GM18511 (cell line): Measurements from ENCODE around the gene IDI1.
A peak's percentile ranks its signal among the peaks of the same experiment; 100 is the strongest.
"Not testable (repeated sequence)": the region's sequence is repeated elsewhere in the genome, so short reads cannot be mapped to it uniquely, and the experiment has no call there.

Source experiments
- ATAC-seq: cut with Tn5 transposase; IDR thresholded peaks from one replicate; pipeline ENCODE4 v1.9.1; 2021; ENCODE audit warnings: mild to moderate bottlenecking, moderate library complexity; ENCODE audit not compliant: unreplicated experiment

The IDI1 gene

DNA sequence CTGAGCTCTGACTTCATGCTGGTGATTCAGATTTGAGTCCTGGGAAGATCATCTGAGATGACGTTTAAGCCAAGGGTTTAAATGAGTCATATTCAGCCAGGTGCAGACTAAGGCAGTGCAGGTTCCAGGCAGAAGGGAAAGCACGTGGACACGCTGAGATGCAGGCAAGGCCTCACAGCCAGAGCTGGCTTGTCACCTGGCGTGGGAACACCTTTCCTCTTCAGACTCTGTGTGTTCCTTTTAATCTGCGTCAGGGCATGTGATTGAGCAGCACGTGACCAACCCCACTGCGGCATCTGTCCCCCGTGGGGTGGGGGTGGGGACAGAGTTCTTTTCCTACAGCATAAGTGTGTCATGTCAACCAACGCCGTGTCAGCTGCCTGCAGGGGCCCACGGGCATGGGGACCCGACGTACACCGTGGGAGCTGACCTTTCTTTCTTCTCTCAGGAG, 12.6 kb downstream of the IDI1 start:
- peak; percentile 95 for ATAC-seq

DNA sequence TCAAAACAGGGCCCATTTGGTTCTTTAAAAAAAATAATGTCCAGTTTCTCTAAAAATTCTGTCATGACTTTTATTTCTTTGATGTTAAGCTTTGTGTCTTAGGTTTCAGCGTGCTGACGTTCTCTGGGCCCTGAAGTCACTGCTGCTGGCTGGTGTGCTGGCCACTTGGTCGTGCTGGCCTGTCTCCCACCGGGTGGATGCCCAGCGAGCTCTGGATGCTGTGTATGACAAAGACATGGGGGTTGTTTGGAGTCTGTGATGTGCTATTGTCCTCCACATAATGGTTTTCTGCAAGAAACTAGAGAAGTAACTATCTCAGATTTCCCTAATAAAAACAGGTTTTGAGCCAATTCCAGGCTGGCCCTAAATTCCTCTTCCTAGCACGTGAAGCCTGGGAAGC, 13.7 kb downstream of the IDI1 start:
- no peak for ATAC-seq

- no peak for ATAC-seq
These were observed 14.2 kb downstream of the IDI1 start for GRCh38 chr10:1034758-1035157.

DNA sequence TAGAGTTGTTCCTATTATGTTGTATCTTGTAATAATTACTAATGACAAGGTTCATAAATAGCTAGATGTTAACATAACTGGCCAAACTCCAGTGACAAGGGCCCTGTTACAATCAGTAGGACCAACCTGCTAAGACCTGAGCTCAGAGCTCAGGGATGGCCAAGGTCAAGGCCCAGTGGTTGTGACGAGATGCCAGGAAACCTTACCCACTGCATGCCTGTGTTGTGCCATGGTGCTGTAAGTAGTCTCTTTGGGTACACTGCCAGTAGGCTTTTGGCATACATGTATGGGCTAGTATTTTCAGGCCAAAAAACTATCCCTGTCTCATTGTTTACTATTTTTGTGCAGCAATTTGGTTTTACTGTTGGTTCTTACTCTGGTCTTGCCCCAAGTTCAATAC, 15.3 kb downstream of the IDI1 start:
- no peak for ATAC-seq

GRCh38 chr10:1029838-1030237, 19.1 kb downstream of the IDI1 start:
- ATAC-seq = no peak

- ATAC-seq = no peak
These were observed 22.3 kb downstream of the IDI1 start for GRCh38 chr10:1026578-1026977.

- no peak for ATAC-seq
These were observed 23.2 kb downstream of the IDI1 start, which contains the start of gene IDI2 for GRCh38 chr10:1025683-1026082. Gene IDI2, minus strand, starts transcription at chr10:1025859. Its CDS starts 1,136 bp downstream, at chr10:1024723.

- no peak for ATAC-seq
These were observed 24.8 kb downstream of the IDI1 start for GRCh38 chr10:1024103-1024502.

DNA sequence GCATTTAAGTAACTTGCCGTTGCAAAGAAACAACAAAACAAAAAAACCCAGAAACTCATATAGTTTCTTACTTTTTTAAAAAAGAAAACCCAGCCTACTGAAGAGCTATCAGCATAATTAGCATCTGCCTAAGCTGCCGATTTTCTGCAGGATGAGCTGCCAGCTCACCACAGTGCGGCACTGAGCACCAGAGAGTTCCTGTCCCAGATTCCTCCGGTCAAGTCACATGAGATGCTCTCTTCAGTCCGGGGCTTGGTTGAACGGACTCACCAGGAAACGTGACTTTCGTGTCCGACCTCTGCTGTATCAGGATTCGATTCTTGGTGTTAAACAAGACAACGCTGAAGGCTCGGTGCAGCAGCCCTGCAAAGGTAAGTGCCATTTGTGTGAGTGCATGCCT, 26.5 kb downstream of the IDI1 start:
- ATAC-seq = no peak

DNA sequence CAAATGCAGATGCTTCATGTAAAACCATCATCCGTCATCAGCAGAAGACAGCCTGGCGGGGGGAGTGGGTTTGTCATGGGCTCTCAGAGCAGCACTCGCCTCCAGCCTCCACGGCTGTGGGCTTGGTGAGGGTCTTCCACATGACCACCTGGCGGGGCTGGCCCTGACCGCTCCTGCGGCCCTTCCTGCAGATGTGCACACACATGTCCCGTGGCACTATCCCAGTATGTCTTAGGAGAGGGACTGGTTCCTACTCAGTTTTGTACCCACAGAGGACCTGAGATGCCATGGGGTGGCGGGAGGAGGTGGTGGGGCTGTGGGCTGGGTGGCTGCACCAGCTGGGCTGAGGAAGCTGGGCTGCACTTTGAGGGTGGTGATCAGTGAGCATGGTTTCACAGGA, 28.0 kb downstream of the IDI1 start:
- ATAC-seq = no peak

GRCh38 chr10:1020460-1020859, 28.5 kb downstream of the IDI1 start:
- no peak for ATAC-seq

DNA sequence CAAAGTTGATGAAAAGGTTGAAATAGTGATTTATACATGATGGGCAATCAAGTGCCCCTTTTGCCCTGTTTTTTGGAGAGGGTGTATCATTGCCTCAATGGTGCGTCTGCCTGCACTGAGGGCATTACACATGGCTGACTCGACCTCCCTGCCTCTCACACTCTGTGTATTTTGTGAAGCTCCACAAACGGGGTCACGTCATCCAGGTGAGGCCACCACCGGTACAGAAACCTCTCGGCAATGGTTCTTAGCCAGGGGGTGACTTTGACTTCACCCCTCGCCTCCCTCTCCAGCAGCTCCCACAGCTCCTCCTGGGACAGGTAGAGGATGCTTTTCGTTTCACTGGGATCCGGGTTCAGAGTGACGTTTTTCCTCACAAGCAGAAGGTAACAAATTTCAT, 29.6 kb downstream of the IDI1 start:
- no peak for ATAC-seq

- no peak for ATAC-seq
These were observed 33.2 kb downstream of the IDI1 start for GRCh38 chr10:1015688-1016087.

DNA sequence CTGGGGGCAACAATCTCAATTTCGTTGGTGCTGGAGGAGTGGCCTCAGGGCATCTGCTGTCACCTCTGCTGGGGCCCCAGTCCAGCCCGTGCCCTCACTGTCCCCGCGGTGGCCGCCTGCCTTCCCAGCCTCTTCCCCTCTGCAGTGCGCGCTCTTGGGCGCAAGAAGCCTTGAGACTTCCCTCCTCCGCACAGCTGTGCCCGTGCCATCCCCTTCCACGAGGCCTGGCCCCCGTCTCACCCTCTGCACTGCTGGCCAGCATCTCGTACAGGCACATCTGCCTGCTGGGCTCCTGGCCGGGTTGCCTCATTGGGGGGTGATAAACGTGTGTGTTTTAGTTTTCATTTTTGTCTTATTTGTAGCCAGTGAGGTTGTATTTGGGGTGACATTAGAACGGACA, 37.2 kb downstream of the IDI1 start:
- no peak for ATAC-seq

DNA sequence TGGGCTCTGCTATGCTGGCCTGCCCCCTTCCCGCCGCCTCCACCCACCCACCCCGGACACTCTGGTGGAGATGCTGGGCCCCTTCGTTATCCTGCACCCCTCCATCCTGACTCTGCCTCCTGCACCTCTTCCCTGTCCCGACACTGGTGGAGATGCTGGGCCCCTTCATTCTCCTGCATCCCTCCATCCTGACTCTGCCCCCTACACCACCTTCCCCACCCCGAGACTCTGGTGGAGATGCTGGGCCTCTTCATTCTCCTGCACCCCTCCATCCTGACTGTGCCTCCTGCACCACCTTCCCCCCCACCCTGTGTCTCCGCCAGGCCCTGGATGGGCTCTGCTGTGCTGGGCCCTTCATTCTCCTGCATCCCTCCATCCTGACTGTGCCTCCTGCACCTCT, 38.2 kb downstream of the IDI1 start:
- no peak for ATAC-seq

- ATAC-seq = not testable (repeated sequence)
These were observed 39.0 kb downstream of the IDI1 start for GRCh38 chr10:1009947-1010346.

DNA sequence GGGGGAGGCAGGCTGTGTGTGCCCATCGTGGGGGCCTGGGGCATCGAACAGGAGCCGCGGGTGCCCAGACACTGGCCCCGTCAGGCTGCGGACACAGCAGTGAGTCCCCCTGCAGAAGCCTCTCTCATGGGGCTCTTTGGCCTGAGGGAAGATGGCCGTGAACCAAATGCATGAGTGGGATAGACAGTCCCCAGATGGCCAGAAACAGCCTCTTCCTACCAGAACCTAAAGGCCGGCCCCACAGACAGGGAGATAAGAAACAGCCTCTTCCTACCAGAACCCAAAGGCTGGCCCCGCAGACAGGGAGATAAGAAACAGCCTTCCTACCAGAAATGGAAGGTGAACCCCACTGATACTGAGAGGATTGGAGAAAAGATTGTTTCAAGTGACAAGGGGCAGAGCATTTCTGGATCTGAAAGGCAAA, 39.8 kb downstream of the IDI1 start:
- no peak for ATAC-seq

- ATAC-seq = no peak
These were observed 41.3 kb downstream of the IDI1 start for GRCh38 chr10:1007583-1007982.

GRCh38 chr10:1006573-1006972, 42.3 kb downstream of the IDI1 start:
- no peak for ATAC-seq

GRCh38 chr10:1003884-1004670, 44.8 kb downstream of the IDI1 start:
- no peak for ATAC-seq

GRCh38 chr10:1002425-1003006, 46.4 kb downstream of the IDI1 start:
- ATAC-seq = no peak

DNA sequence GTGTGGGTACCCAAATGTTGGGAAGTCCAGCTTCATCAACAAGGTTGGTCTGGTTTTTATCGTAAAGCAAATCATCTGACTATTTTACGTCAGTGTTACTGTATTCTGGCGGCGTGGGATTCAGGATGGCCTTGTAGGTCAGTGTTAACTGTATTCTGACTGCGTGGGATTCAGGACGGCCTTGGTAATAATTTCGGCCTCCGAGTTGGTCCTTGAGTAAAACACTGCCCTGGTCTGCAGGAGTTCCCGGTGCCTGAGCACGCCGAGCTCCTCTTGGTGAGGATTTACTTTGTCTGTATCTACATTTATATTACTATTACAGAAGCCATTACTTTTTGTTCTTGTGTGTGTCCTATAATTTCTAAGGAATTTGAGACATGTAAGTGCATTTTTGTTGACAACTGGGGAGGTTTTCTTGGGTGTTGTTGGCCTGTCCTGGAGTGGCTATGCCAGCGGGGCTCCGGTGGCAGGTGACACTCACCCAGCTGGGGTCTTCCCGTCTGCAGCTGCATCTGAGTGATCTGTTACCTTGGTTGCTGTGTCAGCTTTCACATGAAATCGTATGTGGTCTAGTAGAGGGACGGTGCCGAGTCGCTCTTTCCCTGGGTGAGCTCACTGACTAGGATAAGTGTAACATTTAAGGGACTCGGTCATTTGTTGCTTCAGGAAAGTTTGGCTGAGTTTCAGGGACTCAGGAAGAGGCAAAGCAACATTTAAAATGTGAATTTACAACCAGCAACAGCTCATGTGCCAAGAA, 51.5 kb downstream of the IDI1 start:
- no peak for ATAC-seq
